Endothelial cell of umbilical vein (primary cell): ENCODE data around the gene RALGAPB. TPM values are rescaled to one million over a fixed set of nuclear protein-coding genes. Genes with fewer than 3 reads are reported as not detected.

ENCODE experiments used
- BruUV-seq: library from RNA; stranded (reverse); fragments of 400-500 nt; replicated peaks from 2 replicates; lab custom pipeline; 2021; lab: Mats Ljungman, UMichigan
- CTCF ChIA-PET: fragments of 300-600, 350-600 bp; sonication (Branson Sonifier 250); formaldehyde crosslinking; loops from one replicate; lab custom pipeline; 2021; ENCODE audit warnings: antibody characterized with exemption, inconsistent platforms; lab: Charles Lee
- POLR2A ChIA-PET: fragments of 300-600, 350-600 bp; sonication (Branson Sonifier 250); formaldehyde crosslinking; loops from one replicate; lab custom pipeline; 2021; ENCODE audit warnings: antibody characterized with exemption, inconsistent platforms; lab: Charles Lee
- DNase-seq: peaks from one replicate; pipeline ENCODE4 v3.0.0-alpha.2; 2011; ENCODE audit warnings: low read depth, low spot score
- FAIRE-seq: peaks from 2 replicates; lab custom pipeline; 2011; peaks lifted over from hg19 to GRCh38; lab: Jason Lieb, UNC
- H2AFZ ChIP-seq: 2 replicates; pipeline ENCODE4 v1.6.0; 2012; ENCODE audit warnings: low read depth, low read length, control low read depth, inconsistent platforms
- H3K27ac ChIP-seq: 2 replicates; pipeline ENCODE4 v1.5.1; 2011; ENCODE audit warnings: low read depth, mild to moderate bottlenecking, control low read depth, low read length, moderate library complexity; ENCODE audit not compliant: insufficient read depth
- H3K27me3 ChIP-seq, 2 experiments: 2 replicates each; pipeline versions ENCODE4 v1.6.0 to v1.6.1; 2011; ENCODE audit warnings: low read length in 2 of 2, mixed read lengths in 1 of 2; ENCODE audit not compliant: control insufficient read depth in 2 of 2, insufficient read depth in 2 of 2
- H3K36me3 ChIP-seq, 2 experiments: 2 replicates in 1 of 2; 3 replicates in 1 of 2; pipeline ENCODE4 v1.5.1; 2011; ENCODE audit warnings: low read length in 2 of 2, mild to moderate bottlenecking in 1 of 2, moderate library complexity in 1 of 2; ENCODE audit not compliant: control insufficient read depth in 2 of 2, insufficient read depth in 2 of 2; ENCODE audit errors: extremely low read depth in 1 of 2
- H3K4me1 ChIP-seq: 3 replicates; pipeline ENCODE4 v1.5.1; 2011; ENCODE audit warnings: mild to moderate bottlenecking, low read length; ENCODE audit not compliant: control insufficient read depth, insufficient read depth; ENCODE audit errors: extremely low read depth
- H3K4me2 ChIP-seq: 2 replicates; pipeline ENCODE4 v1.6.1; 2011; ENCODE audit warnings: low read length, control low read depth, mixed read lengths; ENCODE audit not compliant: insufficient read depth
- H3K4me3 ChIP-seq, 3 experiments: fragments of 200-600 bp in 1 of 3; sonication (generic), shearing (Covaris generic) in 1 of 3; replicated peaks in 1 of 3; 2 replicates each; pipeline ENCODE4 v1.5.1; 2011 to 2016; ENCODE audit warnings: control low read depth in 3 of 3, low read length in 3 of 3, mild to moderate bottlenecking in 2 of 3, inconsistent platforms in 1 of 3, low read depth in 1 of 3, moderate library complexity in 1 of 3; ENCODE audit not compliant: insufficient read depth in 1 of 3
- H3K79me2 ChIP-seq: 2 replicates; pipeline ENCODE4 v1.6.0; 2012; ENCODE audit warnings: low read length, inconsistent platforms; ENCODE audit not compliant: control insufficient read depth, insufficient read depth
- H3K9ac ChIP-seq: replicated peaks from 2 replicates; pipeline ENCODE3; 2011; ENCODE audit warnings: low read length, control low read depth; ENCODE audit not compliant: insufficient read depth; ENCODE audit errors: extremely low read depth
- H3K9me1 ChIP-seq: replicated peaks from 3 replicates; pipeline ENCODE4 v1.6.0; 2011; ENCODE audit warnings: mild to moderate bottlenecking, low read length; ENCODE audit not compliant: control insufficient read depth, insufficient read depth; ENCODE audit errors: extremely low read depth
- H3K9me3 ChIP-seq: replicated peaks from 2 replicates; pipeline ENCODE4 v1.5.1; 2012; ENCODE audit warnings: low read length, inconsistent platforms; ENCODE audit not compliant: control insufficient read depth, insufficient read depth
- H4K20me1 ChIP-seq: replicated peaks from 2 replicates; pipeline ENCODE3; 2011; ENCODE audit warnings: mild to moderate bottlenecking, low read length; ENCODE audit not compliant: control insufficient read depth, insufficient read depth; ENCODE audit errors: extremely low read depth
- CTCF ChIP-seq, 2 donors: IDR thresholded peaks; 1 replicate in 1 of 2; 2 replicates in 1 of 2; pipeline ENCODE4 v1.5.1; 2011; ENCODE audit warnings: low read length in 2 of 2, mild to moderate bottlenecking in 2 of 2, moderate library complexity in 2 of 2, control low read depth in 1 of 2, inconsistent platforms in 1 of 2, low read depth in 1 of 2; ENCODE audit not compliant: insufficient read depth in 1 of 2; ENCODE audit errors: extremely low read depth in 1 of 2
- EZH2 ChIP-seq: IDR thresholded peaks from 2 replicates; pipeline ENCODE4 v1.6.1; 2012; ENCODE audit warnings: borderline replicate concordance, low read depth, mild to moderate bottlenecking, moderate library complexity, low read length, inconsistent platforms; ENCODE audit not compliant: severe bottlenecking
- FOS ChIP-seq: IDR thresholded peaks from 2 replicates; pipeline ENCODE4 v1.6.1; 2011; ENCODE audit warnings: mild to moderate bottlenecking, low read length, moderate library complexity, borderline replicate concordance; ENCODE audit not compliant: insufficient read depth
- GATA2 ChIP-seq: IDR thresholded peaks from 2 replicates; pipeline ENCODE4 v1.7.0; 2011; ENCODE audit warnings: low read depth, mild to moderate bottlenecking, moderate library complexity, mixed read lengths, low read length; ENCODE audit not compliant: insufficient read length, insufficient read depth
- JUN ChIP-seq: IDR thresholded peaks from 2 replicates; pipeline ENCODE4 v1.6.1; 2011; ENCODE audit warnings: borderline replicate concordance, low read depth; ENCODE audit not compliant: insufficient read length, insufficient read depth
- MAX ChIP-seq: IDR thresholded peaks from 2 replicates; pipeline ENCODE4 v1.6.1; 2011; ENCODE audit not compliant: insufficient read depth, insufficient read length
- MYC ChIP-seq: IDR thresholded peaks from one replicate; pipeline ENCODE4 v1.6.1; 2011; ENCODE audit warnings: mild to moderate bottlenecking, low read depth, low read length
- POLR2A ChIP-seq: IDR thresholded peaks from 2 replicates; pipeline ENCODE4 v1.6.1; 2012; ENCODE audit warnings: low read depth, mild to moderate bottlenecking, control low read depth, low read length
- POLR2AphosphoS5 ChIP-seq: IDR thresholded peaks from 2 replicates; pipeline ENCODE4 v1.6.1; 2012; ENCODE audit warnings: low read depth, mild to moderate bottlenecking, control low read depth, low read length, moderate library complexity; ENCODE audit not compliant: insufficient read depth
- dilution Hi-C: fragments of 300-500 bp; cut with MboI; formaldehyde crosslinking; loops from one replicate; pipeline ENCODE4 v1.15.0; 2019; ENCODE audit warnings: low sequenced_read_pairs; ENCODE audit not compliant: extremely low pct_ligation_motif_present
- intact Hi-C: fragments of 100-400 bp; cut with micrococcal nuclease; formaldehyde crosslinking; loops from one replicate; pipeline ENCODE4 v1.10.0; 2022
- polyA plus RNA-seq, 4 experiments: library from polyadenylated mRNA; depleted of rRNA in 3 of 4; stranded (reverse) in 3 of 4; unstranded in 1 of 4; fragments of >200 nt; gene quantifications; 2 replicates each; pipeline versions ENCODE4 v1.2.1 to v1.2.3, GENCODE V29; 2011 to 2012; ENCODE audit warnings: missing spikeins in 1 of 4
- total RNA-seq: library from RNA; stranded (reverse); gene quantifications from 2 replicates; pipeline ENCODE4 v1.2.3, GENCODE V29; 2021

RALGAPB gene
- total and polyA plus RNA-seq, 2 donors (not counting 3 experiments of a cell fraction or from before 2014, with no cell fraction given): 12.8 to 38.7 TPM

- TF ChIP-seq POLR2AphosphoS5 (no peak), MAX (no peak), EZH2 (no peak), CTCF (IDR thresholded peaks at IDR 0.05; ENCODE audit: extremely low read depth in 1 of 2, insufficient read depth in 1 of 2, low read depth in 1 of 2, low read length in 2 of 2) (no peak), FOS (no peak), MYC (no peak), POLR2A (no peak), GATA2 (no peak), JUN (no peak)
- Histone ChIP-seq H3K4me1 (no peaks in the 10 kb centered on the region), H3K36me3 (no peaks in the 10 kb centered on the region), H3K9me1 (no peaks in the 10 kb centered on the region), H3K4me3 (no peak overlapping the region), H3K4me2 (no peak overlapping the region), H3K27me3 (peaks cover 12 to 15% of the 10 kb centered on the region in 2 experiments), H3K79me2 (no peaks in the 10 kb centered on the region), H3K9me3 (no peaks in the 10 kb centered on the region), H3K27ac (no peak overlapping the region), H3K9ac (no peak overlapping the region), H4K20me1 (no peaks in the 10 kb centered on the region), H2AFZ (no peak overlapping the region)
- no peak for DNase-seq
- BruUV-seq: no TSS peak
- POLR2A ChIA-PET: no interaction called here
- FAIRE-seq: no peak
- CTCF ChIA-PET: interaction anchor here (3.0 kb wide), 1 partner anchor 10 kb away, joined by 12 read pairs; no protein-coding TSS in a partner anchor
- dilution Hi-C loops (no loop called here), intact Hi-C loops (no loop called here)
These were observed 151.4 kb downstream of the RALGAPB start for GRCh38 chr20:38624084-38624483.
